ENCODE data around the gene C1orf21.

The C1orf21 gene

GRCh38 chr1:184562806-184563205 lies 176.0 kb downstream of the C1orf21 start:
- no peaks in the 10 kb centered on the region for H3K27me3 ChIP-seq (ENCODE audit: control insufficient read depth, insufficient read depth, low read length)
- H3K4me3 ChIP-seq (ENCODE audit: low read depth, low read length): no peak overlapping the region
- H3K4me2 ChIP-seq (ENCODE audit: low read length): no peak overlapping the region
- H3K9ac ChIP-seq: no peak overlapping the region
- no peaks in the 10 kb centered on the region for H3K9me3 ChIP-seq (ENCODE audit: control insufficient read depth, low read length)
- no peaks in the 10 kb centered on the region for H3K4me1 ChIP-seq
- no peaks in the 10 kb centered on the region for H3K36me3 ChIP-seq (ENCODE audit: control insufficient read depth, insufficient read depth, low read length)
- no peak for TF ChIP-seq CTCF (IDR thresholded peaks at IDR 0.05)
- no peaks in the 10 kb centered on the region for H3K79me2 ChIP-seq
- H3K27ac ChIP-seq: no peak overlapping the region
- H2AFZ ChIP-seq: no peak overlapping the region

- Histone ChIP-seq H3K36me3 (ENCODE audit: control insufficient read depth, insufficient read depth, low read length) (no peaks in the 10 kb centered on the region), H3K9ac (no peak overlapping the region)
These were observed 176.5 kb downstream of the C1orf21 start for GRCh38 chr1:184563308-184563707.

GRCh38 chr1:184567009-184567408 lies 180.2 kb downstream of the C1orf21 start:
- H3K79me2 ChIP-seq: no peaks in the 10 kb centered on the region
- H3K27ac ChIP-seq: no peak overlapping the region
- no peak overlapping the region for H3K4me3 ChIP-seq (ENCODE audit: low read depth, low read length)
- no peaks in the 10 kb centered on the region for H3K36me3 ChIP-seq (ENCODE audit: control insufficient read depth, insufficient read depth, low read length)
- no peak overlapping the region for H2AFZ ChIP-seq
- no peaks in the 10 kb centered on the region for H3K4me1 ChIP-seq
- TF ChIP-seq CTCF (IDR thresholded peaks at IDR 0.05): no peak
- H3K4me2 ChIP-seq (ENCODE audit: low read length): no peak overlapping the region
- no peaks in the 10 kb centered on the region for H3K27me3 ChIP-seq (ENCODE audit: control insufficient read depth, insufficient read depth, low read length)
- H3K9ac ChIP-seq: no peak overlapping the region
- H3K9me3 ChIP-seq (ENCODE audit: control insufficient read depth, low read length): no peaks in the 10 kb centered on the region

More at GRCh38 chr1:184563308-184563707, 176.5 kb downstream of the C1orf21 start:
- no peak overlapping the region for H3K4me3 ChIP-seq (ENCODE audit: low read depth, low read length)
- peak; percentile 17 for TF ChIP-seq CTCF (IDR thresholded peaks at IDR 0.05)
- no peak overlapping the region for H3K4me2 ChIP-seq (ENCODE audit: low read length)
- no peaks in the 10 kb centered on the region for H3K9me3 ChIP-seq (ENCODE audit: control insufficient read depth, low read length)
- H3K27me3 ChIP-seq (ENCODE audit: control insufficient read depth, insufficient read depth, low read length): no peaks in the 10 kb centered on the region
- H3K4me1 ChIP-seq: no peaks in the 10 kb centered on the region
- no peak overlapping the region for H3K27ac ChIP-seq
- H3K79me2 ChIP-seq: no peaks in the 10 kb centered on the region
- no peak overlapping the region for H2AFZ ChIP-seq

- no peaks in the 10 kb centered on the region for H3K4me1 ChIP-seq
These were observed 180.8 kb downstream of the C1orf21 start for GRCh38 chr1:184567637-184568036.

More at GRCh38 chr1:184567637-184568036, 180.8 kb downstream of the C1orf21 start:
- no peaks in the 10 kb centered on the region for H3K9me3 ChIP-seq (ENCODE audit: control insufficient read depth, low read length)
- H3K27ac ChIP-seq: no peak overlapping the region
- no peak overlapping the region for H3K4me3 ChIP-seq (ENCODE audit: low read depth, low read length)
- H3K79me2 ChIP-seq: no peaks in the 10 kb centered on the region
- no peak overlapping the region for H3K4me2 ChIP-seq (ENCODE audit: low read length)
- no peaks in the 10 kb centered on the region for H3K36me3 ChIP-seq (ENCODE audit: control insufficient read depth, insufficient read depth, low read length)
- no peaks in the 10 kb centered on the region for H3K27me3 ChIP-seq (ENCODE audit: control insufficient read depth, insufficient read depth, low read length)
- no peak overlapping the region for H3K9ac ChIP-seq
- TF ChIP-seq CTCF (IDR thresholded peaks at IDR 0.05): no peak
- no peak overlapping the region for H2AFZ ChIP-seq

Measured in parathyroid adenoma (tissue), 2 donors.